Activated CD8-positive, alpha-beta T cell treated with anti-CD3 and anti-CD28 coated beads, Interleukin-2, amount 10 ng/mL, durations not matched to agents 7 days and 5 days (primary cell): ENCODE data around the gene TTC28. TPM values are rescaled to one million over a fixed set of nuclear protein-coding genes. Genes with fewer than 3 reads are reported as not detected.
"Not testable (repeated sequence)": the region's sequence is repeated elsewhere in the genome, so short reads cannot be mapped to it uniquely, and the experiment has no call there.

Experiments
- ATAC-seq: fragments of 150-1000 bp; cut with Tn5 transposase; one replicate; pipeline ENCODE4 v1.10.0; 2021; ENCODE audit warnings: moderate library complexity
- CTCF ChIA-PET: fragments of 350-600 bp; sonication (Branson Sonifier 250); formaldehyde crosslinking; loops from one replicate; lab custom pipeline; 2021; ENCODE audit warnings: antibody characterized with exemption; lab: Charles Lee
- POLR2A ChIA-PET: fragments of 350-600 bp; sonication (Branson Sonifier 250); formaldehyde crosslinking; loops from one replicate; lab custom pipeline; 2021; ENCODE audit warnings: antibody characterized with exemption; lab: Charles Lee
- DNase-seq: peaks from one replicate; pipeline ENCODE4 v3.0.0-alpha.2; 2020
- H3K27ac Mint-ChIP-seq: one replicate; pipeline ENCODE4 v1.8.0; 2021; ENCODE audit warnings: mild to moderate bottlenecking, mixed read lengths
- H3K27me3 Mint-ChIP-seq: one replicate; pipeline ENCODE4 v1.8.0; 2021; ENCODE audit warnings: low read depth, mixed read lengths
- H3K36me3 Mint-ChIP-seq: one replicate; pipeline ENCODE4 v1.8.0; 2021; ENCODE audit warnings: low read depth, mixed read lengths
- H3K4me1 Mint-ChIP-seq: one replicate; pipeline ENCODE4 v1.8.0; 2021; ENCODE audit warnings: low read depth, mixed read lengths
- H3K4me3 Mint-ChIP-seq: one replicate; pipeline ENCODE4 v1.8.0; 2021; ENCODE audit warnings: mild to moderate bottlenecking, mixed read lengths
- H3K9me3 Mint-ChIP-seq: one replicate; pipeline ENCODE4 v1.8.0; 2022; ENCODE audit warnings: mixed read lengths; ENCODE audit not compliant: insufficient read depth
- total RNA-seq, 2 experiments: library from RNA; stranded (reverse); gene quantifications; one replicate each; pipeline ENCODE4 v1.2.3, GENCODE V29; 2021

Gene TTC28
- total RNA-seq, 2 experiments from 2014 or later = 0.18 to 0.23 TPM

- no peak for DNase-seq
- no peaks in the 10 kb centered on the region for H3K4me1 Mint-ChIP-seq
- no peaks in the 10 kb centered on the region for H3K27me3 Mint-ChIP-seq
- ChIA-PET POLR2A (no interaction called here), CTCF (no interaction called here)
- H3K36me3 Mint-ChIP-seq = no peaks in the 10 kb centered on the region
- H3K4me3 Mint-ChIP-seq = no peak overlapping the region
- no peak for ATAC-seq
- no peaks in the 10 kb centered on the region for H3K9me3 Mint-ChIP-seq
- no peak overlapping the region for H3K27ac Mint-ChIP-seq
These were observed 458.8 kb downstream of the TTC28 start for GRCh38 chr22:28220626-28221363.

DNA sequence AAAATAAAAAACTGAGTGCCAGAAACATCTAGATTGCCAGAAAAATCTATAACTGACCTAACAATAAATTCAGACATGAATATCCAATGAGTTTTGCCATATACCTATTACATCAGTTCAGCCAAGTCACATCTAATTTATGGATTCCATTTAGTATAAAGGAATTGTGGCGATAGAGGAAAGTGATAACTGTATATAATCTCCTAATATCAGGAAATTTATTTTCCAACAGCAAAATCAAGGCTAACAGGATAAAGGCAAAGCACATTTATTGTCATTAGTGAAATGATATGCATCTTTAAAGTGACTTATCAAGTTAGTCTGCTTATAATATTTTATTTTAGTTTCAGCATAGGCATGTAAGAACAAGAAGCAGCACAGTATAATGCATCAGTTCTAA is 462.4 kb downstream of the TTC28 start:
- no peak for DNase-seq
- H3K36me3 Mint-ChIP-seq = no peaks in the 10 kb centered on the region
- CTCF ChIA-PET = no interaction called here

GRCh38 chr22:28214750-28215149 is 464.9 kb downstream of the TTC28 start:
- POLR2A ChIA-PET, H3K4me1 Mint-ChIP-seq, DNase-seq, H3K36me3 Mint-ChIP-seq, H3K27ac Mint-ChIP-seq, ATAC-seq, CTCF ChIA-PET, H3K4me3 Mint-ChIP-seq, H3K9me3 Mint-ChIP-seq, H3K27me3 Mint-ChIP-seq: not testable (repeated sequence)

More for the DNA sequence above, 462.4 kb downstream of the TTC28 start:
- Mint-ChIP-seq H3K4me3 (no peak overlapping the region), H3K27ac (no peak overlapping the region), H3K9me3 (no peaks in the 10 kb centered on the region), H3K4me1 (peaks cover 4% of the 10 kb centered on the region), H3K27me3 (peaks cover 2% of the 10 kb centered on the region)
- POLR2A ChIA-PET = no interaction called here
- ATAC-seq = no peak

DNA sequence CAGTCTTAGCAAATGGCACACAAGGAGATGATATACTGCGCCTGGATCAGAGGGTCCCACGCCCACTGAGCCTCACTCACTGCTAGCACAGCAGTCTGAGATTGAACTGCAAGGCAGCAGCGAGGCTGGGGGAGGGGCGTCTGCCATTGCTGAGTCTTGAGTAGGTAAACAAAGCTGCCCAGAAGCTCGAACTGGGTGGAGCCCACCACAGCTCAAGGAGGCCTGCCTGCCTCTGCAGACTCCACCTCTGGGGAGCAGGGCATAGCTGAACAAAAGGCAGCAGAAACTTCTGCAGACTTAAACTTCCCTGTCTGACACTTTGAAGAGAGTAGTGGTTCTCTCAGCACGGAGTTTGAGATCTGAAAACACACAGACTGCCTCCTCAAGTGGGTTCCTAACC is 470.2 kb downstream of the TTC28 start:
- ATAC-seq, H3K36me3 Mint-ChIP-seq, POLR2A ChIA-PET, H3K4me1 Mint-ChIP-seq, CTCF ChIA-PET, DNase-seq, H3K4me3 Mint-ChIP-seq, H3K27me3 Mint-ChIP-seq, H3K9me3 Mint-ChIP-seq, H3K27ac Mint-ChIP-seq: not testable (repeated sequence)

- ChIA-PET CTCF (no interaction called here), POLR2A (no interaction called here)
- H3K27ac Mint-ChIP-seq = no peak overlapping the region
- no peak overlapping the region for H3K4me3 Mint-ChIP-seq
- H3K27me3 Mint-ChIP-seq = no peaks in the 10 kb centered on the region
- DNase-seq (no peak), ATAC-seq (no peak)
- H3K9me3 Mint-ChIP-seq = no peaks in the 10 kb centered on the region
- no peaks in the 10 kb centered on the region for H3K4me1 Mint-ChIP-seq
- no peaks in the 10 kb centered on the region for H3K36me3 Mint-ChIP-seq
These were observed 470.9 kb downstream of the TTC28 start for GRCh38 chr22:28208787-28209186.

GRCh38 chr22:28208036-28208435 is 471.6 kb downstream of the TTC28 start:
- Mint-ChIP-seq H3K36me3 (no peaks in the 10 kb centered on the region), H3K27ac (no peak overlapping the region)

DNA sequence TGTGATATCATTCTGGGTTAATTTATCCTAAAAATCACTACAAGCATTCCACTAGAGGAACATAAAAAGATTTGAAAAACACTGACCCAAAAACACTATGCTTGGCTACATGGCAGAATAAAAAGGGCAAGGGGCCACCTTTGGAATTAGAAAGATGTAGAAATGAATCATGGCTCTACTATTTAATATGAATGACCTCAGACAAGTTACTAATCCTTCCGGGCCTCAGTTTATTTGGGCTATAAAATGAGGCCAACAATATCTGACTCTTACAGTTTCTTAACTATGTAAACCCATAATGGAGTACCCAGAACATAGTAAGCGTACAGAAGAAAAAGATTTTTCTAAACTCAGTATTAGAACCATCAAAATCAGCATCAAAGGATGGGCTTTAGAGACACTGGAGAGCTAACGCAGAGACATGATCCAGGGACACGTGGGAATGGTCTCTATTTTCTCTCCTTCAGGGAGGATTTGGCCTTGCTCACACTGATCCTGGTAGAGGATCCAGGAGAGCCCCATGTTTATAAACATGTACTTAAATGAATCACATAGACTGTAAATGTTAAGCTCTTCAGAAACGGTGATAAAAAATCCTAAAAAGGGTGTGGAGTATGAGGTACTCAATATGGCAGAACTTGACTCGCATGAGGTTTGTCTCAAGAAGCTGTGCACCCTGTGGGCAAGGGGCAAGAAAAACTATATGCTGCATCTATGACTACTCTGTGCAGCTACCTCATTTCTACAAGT is 472.2 kb downstream of the TTC28 start:
- POLR2A ChIA-PET = no interaction called here
- no peaks in the 10 kb centered on the region for H3K9me3 Mint-ChIP-seq
- no peaks in the 10 kb centered on the region for H3K36me3 Mint-ChIP-seq
- no peak overlapping the region for H3K4me3 Mint-ChIP-seq
- no peaks in the 10 kb centered on the region for H3K4me1 Mint-ChIP-seq
- no peaks in the 10 kb centered on the region for H3K27me3 Mint-ChIP-seq
- DNase-seq = no peak
- H3K27ac Mint-ChIP-seq = no peak overlapping the region
- CTCF ChIA-PET = no interaction called here
- no peak for ATAC-seq

More at GRCh38 chr22:28208036-28208435, 471.6 kb downstream of the TTC28 start:
- ChIA-PET CTCF (no interaction called here), POLR2A (no interaction called here)
- Mint-ChIP-seq H3K27me3 (no peaks in the 10 kb centered on the region), H3K4me1 (no peaks in the 10 kb centered on the region), H3K9me3 (no peaks in the 10 kb centered on the region), H3K4me3 (no peak overlapping the region)
- ATAC-seq (no peak), DNase-seq (no peak)

DNA sequence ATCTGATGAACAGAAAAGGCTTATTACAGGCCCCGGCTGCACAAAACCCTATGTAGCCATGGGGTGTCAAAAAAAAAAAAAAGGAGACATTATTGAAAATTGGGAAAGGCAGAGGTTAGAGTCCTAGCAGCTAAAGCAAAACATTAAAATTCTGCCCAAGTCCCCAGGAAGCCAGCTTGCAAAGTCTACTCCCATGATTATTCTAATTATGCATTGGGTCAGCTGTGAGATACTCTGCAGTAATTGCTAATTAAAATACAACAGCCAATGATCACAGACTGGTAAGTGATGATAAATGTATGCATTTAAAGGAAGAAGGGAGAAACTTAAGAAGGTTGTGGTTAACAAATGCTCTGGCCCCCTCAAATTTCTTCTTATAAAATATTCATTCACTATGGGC is 473.7 kb downstream of the TTC28 start:
- H3K27me3 Mint-ChIP-seq = no peaks in the 10 kb centered on the region
- H3K4me1 Mint-ChIP-seq = no peaks in the 10 kb centered on the region
- POLR2A ChIA-PET = no interaction called here
- no peak overlapping the region for H3K27ac Mint-ChIP-seq
- H3K9me3 Mint-ChIP-seq = no peaks in the 10 kb centered on the region
- ATAC-seq = no peak
- DNase-seq = no peak
- CTCF ChIA-PET = no interaction called here
- H3K4me3 Mint-ChIP-seq = no peak overlapping the region
- no peaks in the 10 kb centered on the region for H3K36me3 Mint-ChIP-seq

- H3K36me3 Mint-ChIP-seq = no peaks in the 10 kb centered on the region
- no peaks in the 10 kb centered on the region for H3K27me3 Mint-ChIP-seq
- ChIA-PET POLR2A (no interaction called here), CTCF (no interaction called here)
- no peak overlapping the region for H3K27ac Mint-ChIP-seq
- ATAC-seq (no peak), DNase-seq (no peak)
- H3K4me3 Mint-ChIP-seq = no peak overlapping the region
- no peaks in the 10 kb centered on the region for H3K4me1 Mint-ChIP-seq
- H3K9me3 Mint-ChIP-seq = no peaks in the 10 kb centered on the region
These were observed 475.3 kb downstream of the TTC28 start for GRCh38 chr22:28204382-28204781.

DNA sequence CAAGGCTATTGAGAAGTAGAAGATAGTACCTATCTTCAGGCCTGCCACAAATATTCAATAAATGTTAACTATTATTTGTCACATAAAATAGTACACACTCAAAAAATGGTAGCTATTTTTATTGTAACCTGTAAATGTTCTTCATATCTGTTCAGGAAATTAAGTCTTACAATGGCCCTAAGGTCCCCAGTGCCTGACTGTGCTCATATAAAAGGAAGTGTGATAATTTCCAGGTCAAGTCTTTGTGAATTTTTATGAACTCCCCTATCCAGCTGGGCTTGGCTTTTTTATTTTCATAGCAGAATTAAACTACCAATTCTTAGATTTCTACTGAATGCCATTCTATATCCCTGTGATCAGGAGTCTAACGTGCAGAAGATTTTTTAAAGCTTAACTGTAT is 476.4 kb downstream of the TTC28 start:
- ATAC-seq (no peak), DNase-seq (no peak)
- Mint-ChIP-seq H3K27me3 (no peaks in the 10 kb centered on the region), H3K4me1 (no peaks in the 10 kb centered on the region), H3K9me3 (no peaks in the 10 kb centered on the region), H3K36me3 (no peaks in the 10 kb centered on the region), H3K4me3 (no peak overlapping the region), H3K27ac (no peak overlapping the region)
- CTCF ChIA-PET = no interaction called here
- POLR2A ChIA-PET = no interaction called here

- H3K27ac Mint-ChIP-seq = no peak overlapping the region
- ATAC-seq = no peak
- H3K27me3 Mint-ChIP-seq = no peaks in the 10 kb centered on the region
- CTCF ChIA-PET = interaction anchor here (0.7 kb wide), 1 partner anchor 185 kb away, joined by 3 read pairs; no protein-coding TSS in a partner anchor
- no peaks in the 10 kb centered on the region for H3K9me3 Mint-ChIP-seq
- H3K4me3 Mint-ChIP-seq = no peak overlapping the region
- no peak for DNase-seq
- no peaks in the 10 kb centered on the region for H3K36me3 Mint-ChIP-seq
- no peaks in the 10 kb centered on the region for H3K4me1 Mint-ChIP-seq
- POLR2A ChIA-PET = no interaction called here
These were observed 480.9 kb downstream of the TTC28 start for GRCh38 chr22:28198692-28199091.

DNA sequence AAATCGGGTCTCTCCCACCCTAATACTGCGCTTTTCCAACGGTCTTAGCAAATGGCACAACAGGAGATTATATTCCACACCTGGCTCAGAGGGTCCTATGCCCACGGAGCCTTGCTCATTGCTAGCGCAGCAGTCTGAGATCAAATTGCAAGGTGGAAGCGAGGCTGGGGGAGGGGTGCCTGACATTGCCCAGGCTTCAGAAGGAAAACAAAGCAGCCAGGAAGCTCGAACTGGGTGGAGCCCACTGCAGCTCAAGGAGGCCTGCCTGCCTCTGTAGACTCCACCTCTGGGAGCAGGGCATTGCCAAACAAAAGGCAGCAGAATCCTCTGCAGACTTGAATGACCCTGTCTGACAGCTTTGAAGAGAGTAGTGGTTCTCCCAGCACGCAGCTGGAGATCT is 488.1 kb downstream of the TTC28 start:
- H3K27me3 Mint-ChIP-seq, H3K4me3 Mint-ChIP-seq, CTCF ChIA-PET, H3K36me3 Mint-ChIP-seq, H3K9me3 Mint-ChIP-seq, DNase-seq, POLR2A ChIA-PET, ATAC-seq, H3K4me1 Mint-ChIP-seq, H3K27ac Mint-ChIP-seq: not testable (repeated sequence)
